OCI-LY3 (cell line): ENCODE data around the gene TNS1.

Experiments used
- CTCF ChIP-seq: fragments of 200-600, 300-600 bp; sonication (generic); IDR thresholded peaks from 2 replicates; pipeline ENCODE4 v1.5.1; 2014; ENCODE audit warnings: antibody characterized with exemption, low read length, low read depth
- EZH2phosphoT487 ChIP-seq: fragments of 200-600 bp; shearing (Covaris generic); IDR thresholded peaks from 2 replicates; pipeline ENCODE4 v1.6.1; 2018; ENCODE audit warnings: antibody characterized with exemption, mixed run types, low read depth

GRCh38 chr2:217797661-217798069 lies 205.1 kb downstream of the TNS1 start:
- TF ChIP-seq CTCF: no peak
- TF ChIP-seq EZH2phosphoT487: no peak
